ENCODE data around the gene PNMT. TPM values are rescaled to one million over a fixed set of nuclear protein-coding genes. Genes with fewer than 3 reads are reported as not detected.

The PNMT gene
- total and polyA plus RNA-seq, 2 of the 13 experiments (the other 11 are each of a cell fraction or from before 2014, with no cell fraction given) = 0.25 TPM; not detected in 1

- TF ChIP-seq, protein P1, sequence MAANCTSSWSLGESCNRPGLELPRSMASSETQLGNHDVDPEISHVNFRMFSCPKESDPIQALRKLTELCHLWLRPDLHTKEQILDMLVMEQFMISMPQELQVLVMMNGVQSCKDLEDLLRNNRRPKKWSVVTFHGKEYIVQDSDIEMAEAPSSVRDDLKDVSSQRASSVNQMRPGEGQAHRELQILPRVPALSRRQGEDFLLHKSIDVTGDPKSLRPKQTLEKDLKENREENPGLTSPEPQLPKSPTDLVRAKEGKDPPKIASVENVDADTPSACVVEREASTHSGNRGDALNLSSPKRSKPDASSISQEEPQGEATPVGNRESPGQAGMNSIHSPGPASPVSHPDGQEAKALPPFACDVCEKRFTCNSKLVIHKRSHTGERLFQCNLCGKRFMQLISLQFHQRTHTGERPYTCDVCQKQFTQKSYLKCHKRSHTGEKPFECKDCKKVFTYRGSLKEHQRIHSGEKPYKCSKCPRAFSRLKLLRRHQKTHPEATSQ (CRISPR knock-in tag; IDR thresholded peaks at IDR 0.05; ENCODE audit: borderline replicate concordance) = no peak
- TF ChIP-seq, protein P2, sequence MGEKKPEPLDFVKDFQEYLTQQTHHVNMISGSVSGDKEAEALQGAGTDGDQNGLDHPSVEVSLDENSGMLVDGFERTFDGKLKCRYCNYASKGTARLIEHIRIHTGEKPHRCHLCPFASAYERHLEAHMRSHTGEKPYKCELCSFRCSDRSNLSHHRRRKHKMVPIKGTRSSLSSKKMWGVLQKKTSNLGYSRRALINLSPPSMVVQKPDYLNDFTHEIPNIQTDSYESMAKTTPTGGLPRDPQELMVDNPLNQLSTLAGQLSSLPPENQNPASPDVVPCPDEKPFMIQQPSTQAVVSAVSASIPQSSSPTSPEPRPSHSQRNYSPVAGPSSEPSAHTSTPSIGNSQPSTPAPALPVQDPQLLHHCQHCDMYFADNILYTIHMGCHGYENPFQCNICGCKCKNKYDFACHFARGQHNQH (CRISPR knock-in tag; IDR thresholded peaks at IDR 0.05) = peak; percentile 75
- TF ChIP-seq RXRA (CRISPR knock-in tag; IDR thresholded peaks at IDR 0.05) (peak; percentile 95), KDM5B (CRISPR knock-in tag; IDR thresholded peaks at IDR 0.05; ENCODE audit: borderline replicate concordance) (0 out of 2 replicates have a peak, but pooled peaks have one; percentile 24), CEBPG (CRISPR knock-in tag; IDR thresholded peaks at IDR 0.05) (peak; percentile 62), ZNF574 (CRISPR knock-in tag; IDR thresholded peaks at IDR 0.05) (peak; percentile 54), ZNF468 (CRISPR knock-in tag; IDR thresholded peaks at IDR 0.05) (no peak), YY1 (IDR thresholded peaks at IDR 0.05; ENCODE audit: insufficient read depth, insufficient replicate concordance, low read depth, low read length) (peak; percentile 39), DR1 (CRISPR knock-in tag; IDR thresholded peaks at IDR 0.05) (no peak), MBD4 (IDR thresholded peaks at IDR 0.05; ENCODE audit: borderline replicate concordance, low read length) (no peak), GMEB2 (CRISPR knock-in tag; IDR thresholded peaks at IDR 0.05; ENCODE audit: low read depth) (no peak), ZNF317 (CRISPR knock-in tag; IDR thresholded peaks at IDR 0.05) (no peak), LCORL (IDR thresholded peaks at IDR 0.05) (no peak), LCORL (CRISPR knock-in tag; IDR thresholded peaks at IDR 0.05) (peak; percentile 81; the same call in 1 of the 2 replicates), ZNF160 (CRISPR knock-in tag; IDR thresholded peaks at IDR 0.05) (no peak), SSRP1 (CRISPR knock-in tag; IDR thresholded peaks at IDR 0.05) (no peak), ZNF768 (CRISPR knock-in tag; IDR thresholded peaks at IDR 0.05) (peak; percentile 47; the same call in 1 of the 2 replicates), ZNF605 (CRISPR knock-in tag; IDR thresholded peaks at IDR 0.05) (no peak), ZNF619 (CRISPR knock-in tag; IDR thresholded peaks at IDR 0.05) (no peak)
- TF ChIP-seq, protein P3, sequence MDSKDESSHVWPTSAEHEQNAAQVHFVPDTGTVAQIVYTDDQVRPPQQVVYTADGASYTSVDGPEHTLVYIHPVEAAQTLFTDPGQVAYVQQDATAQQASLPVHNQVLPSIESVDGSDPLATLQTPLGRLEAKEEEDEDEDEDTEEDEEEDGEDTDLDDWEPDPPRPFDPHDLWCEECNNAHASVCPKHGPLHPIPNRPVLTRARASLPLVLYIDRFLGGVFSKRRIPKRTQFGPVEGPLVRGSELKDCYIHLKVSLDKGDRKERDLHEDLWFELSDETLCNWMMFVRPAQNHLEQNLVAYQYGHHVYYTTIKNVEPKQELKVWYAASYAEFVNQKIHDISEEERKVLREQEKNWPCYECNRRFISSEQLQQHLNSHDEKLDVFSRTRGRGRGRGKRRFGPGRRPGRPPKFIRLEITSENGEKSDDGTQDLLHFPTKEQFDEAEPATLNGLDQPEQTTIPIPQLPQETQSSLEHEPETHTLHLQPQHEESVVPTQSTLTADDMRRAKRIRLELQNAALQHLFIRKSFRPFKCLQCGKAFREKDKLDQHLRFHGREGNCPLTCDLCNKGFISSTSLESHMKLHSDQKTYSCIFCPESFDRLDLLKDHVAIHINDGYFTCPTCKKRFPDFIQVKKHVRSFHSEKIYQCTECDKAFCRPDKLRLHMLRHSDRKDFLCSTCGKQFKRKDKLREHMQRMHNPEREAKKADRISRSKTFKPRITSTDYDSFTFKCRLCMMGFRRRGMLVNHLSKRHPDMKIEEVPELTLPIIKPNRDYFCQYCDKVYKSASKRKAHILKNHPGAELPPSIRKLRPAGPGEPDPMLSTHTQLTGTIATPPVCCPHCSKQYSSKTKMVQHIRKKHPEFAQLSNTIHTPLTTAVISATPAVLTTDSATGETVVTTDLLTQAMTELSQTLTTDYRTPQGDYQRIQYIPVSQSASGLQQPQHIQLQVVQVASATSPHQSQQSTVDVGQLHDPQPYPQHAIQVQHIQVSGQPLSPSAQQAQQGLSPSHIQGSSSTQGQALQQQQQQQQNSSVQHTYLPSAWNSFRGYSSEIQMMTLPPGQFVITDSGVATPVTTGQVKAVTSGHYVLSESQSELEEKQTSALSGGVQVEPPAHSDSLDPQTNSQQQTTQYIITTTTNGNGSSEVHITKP (CRISPR knock-in tag; IDR thresholded peaks at IDR 0.05; ENCODE audit: low read depth) = no peak
Observed at GRCh38 chr17:39653662-39654331, 14.5 kb upstream of the PNMT start (continued).
